GM10266 (cell line): Measurements from ENCODE around the gene E2F1.
"Not testable (repeated sequence)": the region's sequence is repeated elsewhere in the genome, so short reads cannot be mapped to it uniquely, and the experiment has no call there.

Experiments
- DNase-seq: peaks from one replicate; pipeline ENCODE4 v3.0.0; 2012; ENCODE audit errors: extremely low spot score
- CTCF ChIP-seq: IDR thresholded peaks from 2 replicates; pipeline ENCODE4 v1.5.1; 2012; ENCODE audit warnings: mild to moderate bottlenecking, low read depth; ENCODE audit not compliant: control insufficient read depth, insufficient read depth; ENCODE audit errors: missing control alignments

The E2F1 gene

GRCh38 chr20:33701629-33702450 is 15.7 kb upstream of the E2F1 start:
- no peak for TF ChIP-seq CTCF
- DNase-seq, result no peak

- not testable (repeated sequence) for DNase-seq
Observed at GRCh38 chr20:33700696-33701441, 14.7 kb upstream of the E2F1 start.

GRCh38 chr20:33698966-33699365 is 12.8 kb upstream of the E2F1 start:
- not testable (repeated sequence) for DNase-seq

GRCh38 chr20:33697129-33697528 is 10.9 kb upstream of the E2F1 start:
- no peak for DNase-seq
- TF ChIP-seq CTCF, result no peak

GRCh38 chr20:33696448-33696847 is 10.3 kb upstream of the E2F1 start:
- no peak for TF ChIP-seq CTCF

GRCh38 chr20:33694639-33695012 is 8.4 kb upstream of the E2F1 start:
- TF ChIP-seq CTCF, result no peak
- DNase-seq, result no peak

More at GRCh38 chr20:33696448-33696847, 10.3 kb upstream of the E2F1 start:
- DNase-seq, result no peak

GRCh38 chr20:33693741-33694638 is 7.8 kb upstream of the E2F1 start:
- no peak for DNase-seq
- TF ChIP-seq CTCF, result no peak

- TF ChIP-seq CTCF, result no peak
- DNase-seq, result no peak
Observed at GRCh38 chr20:33693289-33693688, 7.1 kb upstream of the E2F1 start.
